NCI-H510A (cell line): ENCODE data around the gene YARS1.

Experiments used
- DNase-seq: peaks from one replicate; lab custom pipeline; 2025; lab: John Stamatoyannopoulos, UW

Gene YARS1

DNA sequence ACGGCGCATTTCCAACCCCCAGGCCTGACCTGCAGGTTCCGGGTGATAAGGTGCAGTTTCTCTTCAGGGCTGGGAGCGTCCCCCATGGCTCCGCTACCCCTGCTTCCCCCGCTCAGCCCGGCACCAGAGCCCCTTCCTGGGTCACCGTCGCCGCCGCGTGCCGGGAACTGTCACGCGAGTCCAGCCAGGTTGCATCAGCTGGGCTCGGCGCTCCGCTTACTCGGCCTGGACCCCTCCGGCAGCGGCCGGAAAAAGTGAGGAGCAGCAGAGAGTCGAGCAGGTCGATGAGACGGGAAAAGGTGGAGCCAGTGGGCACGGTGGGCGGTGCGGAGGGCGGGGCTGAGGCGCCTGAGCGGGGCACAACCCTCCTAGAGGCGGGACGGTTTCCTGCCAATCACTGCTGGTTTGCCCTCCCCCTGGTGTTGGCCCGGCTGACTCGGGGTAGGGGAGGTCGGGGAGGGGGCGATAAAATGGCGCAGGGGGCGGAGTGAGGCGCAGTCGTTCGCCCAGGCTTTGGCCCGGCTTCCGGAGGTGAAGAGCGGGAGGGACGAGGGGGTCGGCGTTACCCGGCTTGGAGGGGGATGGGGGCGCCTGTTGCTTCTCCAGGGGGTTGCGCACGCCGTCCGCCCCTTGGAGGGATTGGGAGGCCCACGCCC is at the start of gene YARS1, which contains the start of gene S100PBP:
YARS1 (minus strand) TSS at position 200 of the 656 bp plus-strand sequence; CDS start at position 86, 114 bp downstream.
S100PBP (plus strand) TSS at position 495 of the 656 bp plus-strand sequence. CDS start 8,447 bp downstream, outside the sequence.
- DNase-seq = peak; percentile 85

DNA sequence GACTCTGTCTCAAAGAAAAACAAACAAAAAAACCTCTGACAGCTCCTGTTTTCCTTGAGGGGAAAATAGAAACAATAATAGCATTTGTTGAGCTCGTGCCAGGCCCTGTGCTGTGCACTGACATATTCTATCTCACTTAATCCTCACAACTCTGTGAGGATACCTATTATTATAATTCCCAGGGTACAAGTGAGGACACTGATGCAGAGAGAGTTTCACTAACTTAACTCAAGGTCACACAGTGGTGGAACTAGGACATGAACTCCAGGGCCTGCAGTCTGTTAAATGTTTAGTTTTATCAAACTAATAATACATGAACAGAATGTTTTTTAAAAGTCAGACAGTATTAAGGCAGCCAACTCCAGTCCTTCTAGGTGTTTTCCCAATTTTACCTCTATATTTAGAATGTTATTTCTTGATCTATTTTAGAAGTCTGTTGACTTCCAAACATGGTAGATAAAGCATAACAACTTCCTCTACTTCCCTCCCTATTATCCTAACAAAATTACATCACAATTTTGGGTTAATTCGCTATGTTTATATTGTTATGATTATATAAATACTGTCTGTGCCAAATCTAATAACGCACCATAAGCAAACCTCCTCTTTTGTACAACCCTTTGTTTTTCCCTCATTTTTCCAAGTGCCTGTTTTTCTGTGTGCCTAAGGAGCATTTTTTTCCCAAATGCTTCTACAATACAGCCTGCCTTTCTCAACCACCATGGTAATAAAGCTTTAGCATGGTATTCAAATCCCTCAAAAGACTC is 48.7 kb upstream of the YARS1 start:
- no peak for DNase-seq

DNA sequence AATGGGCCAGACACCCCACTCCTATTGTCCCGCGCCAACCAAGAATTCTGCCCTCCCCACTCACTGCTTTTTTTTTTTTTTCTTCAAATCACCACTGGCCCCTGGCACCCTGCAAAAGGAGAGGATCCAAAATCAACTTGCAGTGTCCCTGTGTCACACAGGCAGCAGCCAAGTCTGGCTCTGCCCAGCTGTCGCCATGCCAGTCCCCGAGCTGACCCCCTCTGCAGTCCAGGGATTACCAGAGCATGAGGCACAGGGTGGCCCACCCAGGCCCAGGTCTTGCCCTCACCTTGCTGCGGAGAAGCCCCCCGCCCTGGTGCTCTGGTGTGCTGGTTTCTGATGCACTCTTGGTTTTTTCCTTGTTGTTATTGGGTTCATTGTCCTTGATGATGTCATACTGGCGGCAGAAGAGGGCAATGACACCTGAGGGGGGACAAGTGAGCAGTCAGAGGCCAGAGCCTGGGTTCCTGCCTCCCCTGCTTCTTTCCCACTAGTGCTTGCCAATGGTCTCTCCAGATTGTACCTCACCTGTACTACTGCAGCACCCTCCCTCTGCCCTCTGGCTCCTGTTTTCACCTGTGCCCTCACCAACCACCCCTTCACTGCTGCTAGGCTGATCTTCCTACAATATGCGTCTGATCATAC is 47.3 kb upstream of the YARS1 start:
- no peak for DNase-seq

DNA sequence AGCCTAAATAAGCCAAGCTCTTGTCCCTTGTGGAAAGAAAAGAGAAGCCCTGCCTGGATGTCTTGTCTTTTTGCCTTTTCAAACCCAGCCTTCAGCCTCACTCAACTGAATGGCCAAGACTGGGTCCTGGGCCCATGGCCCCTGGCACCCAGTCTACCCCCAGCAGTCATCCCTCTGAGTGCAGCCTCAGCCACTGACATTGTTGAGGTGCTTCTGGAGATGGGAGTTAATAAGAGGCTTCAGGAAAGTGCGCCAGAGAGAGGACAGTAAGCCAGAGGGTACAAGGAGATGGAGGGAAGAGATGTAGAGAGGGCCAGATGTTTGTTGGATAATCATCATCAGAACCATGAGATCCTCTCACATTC is 46.7 kb upstream of the YARS1 start:
- DNase-seq = no peak

DNA sequence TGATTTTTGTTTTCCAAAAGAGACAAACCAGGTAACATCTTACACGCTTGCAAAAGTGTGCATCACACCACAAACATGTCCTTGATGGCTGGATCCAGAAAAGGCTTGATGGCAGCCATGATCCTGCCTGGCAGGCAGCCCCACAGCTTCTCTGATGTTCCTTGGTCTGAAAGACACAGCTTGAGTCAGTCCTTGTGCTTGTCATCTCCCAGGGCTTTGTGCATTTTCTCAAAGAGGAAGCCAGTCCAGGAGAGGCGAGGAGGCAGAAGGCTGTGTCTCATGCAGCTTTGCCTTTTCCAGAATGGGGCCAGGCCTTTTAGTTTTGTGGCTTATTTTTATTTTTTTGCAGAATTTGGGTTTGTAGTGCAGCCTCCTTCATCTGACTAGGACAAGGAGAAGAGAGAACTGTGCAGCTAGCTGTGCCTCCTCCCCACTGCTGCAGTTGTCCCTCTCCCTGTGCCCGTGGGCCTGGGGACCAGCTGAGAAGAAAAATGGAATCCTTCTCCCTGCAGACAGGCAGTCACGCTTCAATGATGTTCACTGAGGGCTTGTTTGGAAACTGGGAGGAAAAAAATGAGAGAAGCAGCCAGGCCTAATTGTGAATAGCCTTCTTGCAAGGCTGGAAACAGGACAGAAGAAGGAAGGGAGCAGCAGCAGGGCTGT is 46.2 kb upstream of the YARS1 start:
- DNase-seq = no peak

DNA sequence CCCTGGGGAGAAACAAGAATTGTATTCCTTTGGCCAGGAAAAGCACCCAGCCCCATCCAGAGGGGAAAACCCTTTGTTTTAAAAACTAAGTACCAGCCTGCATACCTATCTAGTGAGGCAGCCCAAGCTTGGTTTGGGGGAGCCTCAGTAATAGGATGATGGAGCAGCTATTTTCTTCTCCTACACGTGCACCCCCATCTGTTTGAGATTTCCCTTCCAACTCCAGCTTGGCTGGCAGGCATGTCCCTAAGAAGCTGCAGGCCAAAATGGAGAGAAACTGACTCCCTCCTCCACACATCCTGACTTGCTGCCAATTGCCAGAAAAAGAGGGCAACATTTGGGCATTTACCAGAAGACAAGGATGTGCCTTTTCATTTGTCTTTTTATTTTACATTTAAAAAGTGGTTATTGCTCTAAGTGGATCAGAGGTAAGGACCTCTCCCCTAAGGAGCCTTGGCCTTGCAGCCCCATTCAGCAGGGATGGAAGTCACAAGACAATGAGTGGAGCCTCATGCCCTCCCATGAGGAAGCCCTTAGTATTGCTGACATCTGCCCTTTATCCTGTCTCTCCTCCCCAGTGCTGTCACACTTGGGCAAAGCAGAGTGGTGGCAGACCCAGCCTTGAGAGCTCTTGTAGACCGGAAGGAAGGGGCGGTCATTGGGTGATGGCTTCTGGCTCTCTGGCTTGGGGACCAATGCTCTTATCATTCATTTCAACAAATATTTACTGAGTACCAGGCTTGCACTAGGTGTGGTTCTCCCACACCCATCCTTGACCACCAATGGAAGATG is 44.9 kb upstream of the YARS1 start:
- no peak for DNase-seq

DNA sequence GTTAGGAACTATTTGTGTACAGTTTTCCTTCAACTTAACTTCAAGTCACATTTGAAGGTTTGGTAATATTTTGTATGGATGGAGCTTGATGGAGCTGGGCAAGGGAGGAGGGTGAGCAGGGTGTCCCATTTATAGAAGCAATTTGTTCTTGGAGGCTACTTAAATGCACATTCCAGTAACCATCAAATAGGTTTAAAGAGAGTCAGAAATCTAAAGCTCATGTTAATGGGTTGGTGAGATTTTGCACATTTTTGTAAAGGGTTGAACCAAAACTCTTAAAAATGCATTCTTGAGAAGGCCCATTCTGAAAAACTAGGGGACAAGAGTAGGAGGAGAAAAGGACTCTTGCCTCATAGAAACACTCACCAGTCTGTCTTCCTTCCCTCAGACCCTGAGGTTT is 43.4 kb upstream of the YARS1 start:
- no peak for DNase-seq

DNA sequence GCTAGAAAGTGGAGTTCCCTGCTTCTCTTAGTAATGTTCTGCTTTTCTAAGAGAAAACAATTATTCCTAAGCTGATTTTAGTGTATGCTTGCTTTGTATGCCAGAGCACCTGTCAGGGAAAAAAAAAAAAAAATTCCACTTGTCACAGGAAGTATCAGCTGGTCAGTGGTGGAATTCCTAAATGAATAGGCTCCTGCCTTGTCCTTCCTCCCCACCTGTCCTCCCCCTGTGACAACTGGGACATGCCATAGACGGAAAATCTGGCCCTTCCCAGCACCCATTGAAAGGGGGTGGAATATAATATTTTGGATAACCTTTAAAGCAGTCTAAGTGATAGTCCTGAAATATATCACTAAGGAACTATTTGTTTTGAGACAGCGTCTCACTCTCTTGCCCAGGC is 42.8 kb upstream of the YARS1 start:
- DNase-seq = no peak

DNA sequence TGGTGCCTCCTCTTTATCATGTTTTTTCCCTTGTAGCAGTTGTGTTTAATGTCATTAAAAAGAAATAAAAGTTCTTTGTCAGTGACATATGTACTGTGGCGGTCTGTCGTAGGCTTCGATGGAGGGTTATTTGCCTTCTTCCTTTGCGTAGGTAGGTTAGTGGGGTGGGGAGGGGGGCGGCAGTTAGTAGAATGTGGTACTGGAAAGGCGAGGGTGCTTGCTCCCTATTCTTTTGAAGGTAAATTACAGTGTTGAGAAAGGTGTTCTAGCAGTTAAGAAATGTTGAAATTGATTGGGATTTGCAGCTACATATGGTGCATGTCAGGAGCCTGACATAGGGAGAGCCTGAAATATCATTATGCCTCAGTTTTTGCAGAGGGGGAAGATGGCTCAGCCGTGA is 41.6 kb upstream of the YARS1 start:
- no peak for DNase-seq

DNA sequence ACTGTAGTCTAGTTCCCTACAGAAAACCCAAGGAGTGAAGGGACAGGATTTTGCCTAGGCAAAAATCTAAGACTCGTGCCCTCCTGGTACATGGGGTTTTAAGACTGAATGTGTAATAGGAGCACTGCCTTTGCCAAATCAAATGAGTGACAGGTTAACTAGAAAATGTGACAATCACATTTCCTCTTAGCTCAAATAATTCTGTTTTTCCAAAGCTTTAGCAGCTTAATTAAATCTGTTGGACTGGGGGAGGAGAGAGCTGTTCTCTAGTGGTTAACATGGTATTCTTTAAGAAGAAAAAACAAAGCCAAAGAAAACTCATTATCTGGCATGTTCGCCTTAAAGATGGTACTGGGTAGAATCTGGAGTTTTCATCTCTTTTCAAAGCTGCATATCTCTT is 41.0 kb upstream of the YARS1 start:
- no peak for DNase-seq

DNA sequence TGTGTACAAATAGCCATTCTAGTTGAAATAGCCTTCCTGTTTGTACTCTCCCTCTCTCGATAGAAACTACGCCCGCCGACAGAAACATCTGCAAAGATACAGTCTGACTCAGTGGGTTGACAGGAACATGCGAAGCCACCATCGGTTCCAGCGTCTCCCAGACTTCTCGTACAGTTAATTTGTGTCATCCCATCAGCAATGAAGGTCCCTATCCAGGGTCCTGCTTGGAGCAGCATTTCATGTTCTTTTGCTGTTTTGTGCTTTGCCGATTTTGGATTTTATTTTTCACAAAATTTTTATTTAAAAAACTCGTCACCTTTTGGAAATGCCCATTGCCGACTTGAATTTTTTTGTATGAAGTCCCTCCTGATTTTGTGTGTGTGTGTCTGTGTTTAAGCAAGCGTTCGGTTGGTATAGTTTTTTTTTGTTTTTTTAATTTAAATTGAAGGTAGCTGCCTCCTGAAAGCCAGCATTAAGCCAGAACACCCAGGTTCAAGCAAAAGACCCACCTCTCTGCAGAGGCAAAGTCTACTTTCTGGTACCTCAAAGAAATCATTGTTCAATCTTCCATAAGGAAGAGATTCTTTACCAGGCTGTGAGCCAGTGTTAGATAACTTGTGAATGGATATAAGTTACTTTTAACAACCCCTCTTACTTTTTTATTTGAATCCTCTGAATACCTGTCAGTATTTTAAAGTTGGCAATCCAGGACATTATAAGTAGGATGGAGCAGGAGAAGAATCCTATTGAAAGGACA is 38.9 kb upstream of the YARS1 start:
- DNase-seq = no peak

DNA sequence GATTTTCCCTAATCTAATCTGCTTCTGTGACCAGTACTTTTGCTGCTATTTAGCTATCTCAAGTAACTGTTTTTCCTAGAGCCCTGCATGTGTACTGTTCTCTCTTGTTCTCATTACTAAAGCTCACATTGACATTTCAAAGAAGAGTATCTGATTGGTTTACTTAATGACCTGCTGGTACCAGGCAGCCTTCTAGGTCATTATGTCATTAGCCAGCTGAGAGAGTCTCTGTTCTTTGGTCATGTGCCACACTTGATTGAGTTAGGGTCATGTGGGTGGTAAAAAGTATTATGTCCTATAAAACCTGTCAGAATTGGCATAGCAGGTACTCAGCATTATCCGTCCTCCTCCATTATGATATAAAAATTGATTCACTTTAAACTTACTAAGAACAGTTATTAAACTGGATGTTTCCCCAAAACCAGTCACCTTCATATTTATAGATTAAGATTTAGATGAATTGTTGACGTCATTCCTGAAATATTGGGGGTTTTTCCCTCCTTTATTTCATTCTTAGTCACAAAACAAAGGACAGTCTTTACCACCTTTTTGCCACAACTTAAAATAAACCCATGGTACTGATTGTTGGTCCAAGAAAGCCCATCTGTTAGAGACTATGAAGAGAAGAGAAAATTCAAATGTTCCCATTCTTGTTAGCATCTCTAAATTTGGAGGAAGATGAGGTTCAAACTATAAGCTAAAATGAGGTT is 31.4 kb upstream of the YARS1 start:
- DNase-seq = no peak

DNA sequence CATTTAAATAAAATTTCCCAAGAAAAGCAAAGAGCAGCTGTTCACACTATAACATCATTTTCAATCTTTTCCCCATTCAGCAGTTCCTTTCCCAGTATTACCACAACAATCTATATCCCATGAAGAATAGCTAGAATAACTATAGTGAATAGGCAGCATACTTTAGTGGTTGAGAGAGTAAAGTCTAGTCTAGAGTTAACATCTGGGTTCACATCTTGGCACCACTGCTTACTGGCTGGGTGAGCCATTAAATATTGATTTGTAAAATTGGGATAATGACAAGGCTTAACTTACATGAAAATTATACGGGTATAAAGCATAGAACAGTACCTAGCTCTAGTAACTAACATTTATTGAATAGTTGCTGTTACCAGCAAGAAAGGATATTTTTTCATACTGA is 14.7 kb upstream of the YARS1 start:
- DNase-seq = no peak

DNA sequence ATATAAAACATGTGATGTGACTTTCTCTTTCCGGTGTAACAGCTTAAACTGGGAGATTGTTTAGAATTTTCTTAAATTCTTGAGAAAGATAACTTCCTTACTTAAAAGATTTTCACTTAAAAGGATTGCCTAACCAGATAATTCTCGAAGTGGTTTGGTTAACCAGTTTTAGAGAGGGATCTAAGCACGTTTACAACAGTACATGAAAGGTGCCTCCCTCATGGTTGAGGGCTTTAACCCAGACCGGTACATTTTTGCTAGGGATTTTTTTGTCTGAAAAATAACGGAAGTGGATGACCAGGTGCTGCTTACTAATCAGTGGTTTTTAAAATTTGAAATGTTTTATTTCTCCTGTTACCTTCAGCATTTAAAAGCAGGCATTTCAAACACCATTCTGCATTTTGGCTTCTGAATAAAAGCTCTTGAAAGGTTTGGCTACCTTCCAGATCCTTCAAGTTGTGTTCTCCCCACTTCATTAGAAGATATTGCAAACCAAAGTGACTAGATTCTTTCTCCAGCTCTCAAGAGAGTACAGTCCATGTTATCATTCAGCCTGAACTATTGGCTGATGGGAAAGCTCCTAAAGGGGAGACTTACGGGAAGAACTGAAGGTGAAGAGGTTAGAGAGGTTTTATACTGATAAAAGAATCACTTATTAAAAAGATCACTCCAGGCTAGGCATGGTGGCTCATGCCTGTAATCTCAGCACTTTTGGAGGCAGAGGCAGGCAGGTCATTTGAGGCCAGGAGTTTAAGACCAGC is 13.1 kb upstream of the YARS1 start:
- no peak for DNase-seq

DNA sequence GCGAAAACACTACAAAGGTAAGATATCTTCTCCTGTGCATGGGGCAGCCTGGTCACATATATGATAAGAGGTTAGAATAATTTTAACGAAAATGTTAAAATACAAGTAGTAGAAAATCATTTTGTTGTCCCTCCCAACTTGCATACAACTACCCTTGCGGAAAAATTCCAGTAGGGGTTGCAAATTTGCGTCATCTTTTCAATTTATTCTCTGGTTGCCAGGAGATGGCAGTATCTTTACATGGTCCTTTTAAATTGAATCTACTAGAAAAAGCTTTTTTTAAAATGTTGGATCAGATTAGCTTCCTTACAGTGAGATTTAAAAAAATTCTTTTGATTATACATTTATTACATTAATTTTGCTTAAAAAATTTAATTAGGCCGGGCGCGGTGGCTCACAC is 11.2 kb upstream of the YARS1 start:
- no peak for DNase-seq

DNA sequence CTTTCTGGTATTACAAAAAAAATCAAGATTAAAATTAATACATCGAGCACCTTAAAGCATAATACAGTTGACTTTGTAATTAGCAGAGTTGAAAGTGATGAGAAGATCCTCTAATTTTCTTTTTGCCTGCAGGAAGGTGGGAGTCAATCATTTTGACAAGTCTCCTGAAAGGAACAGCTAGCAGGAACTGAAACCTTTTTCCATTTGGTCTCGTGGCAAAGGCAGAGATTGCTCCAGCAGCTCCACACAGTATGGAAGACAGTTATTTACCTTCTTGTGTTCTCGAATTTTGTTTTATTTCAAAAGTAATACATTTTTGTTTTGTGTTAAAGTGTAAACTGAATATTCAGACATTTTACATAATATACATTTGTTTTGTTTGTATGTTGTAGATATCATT is 8.0 kb upstream of the YARS1 start:
- no peak for DNase-seq

DNA sequence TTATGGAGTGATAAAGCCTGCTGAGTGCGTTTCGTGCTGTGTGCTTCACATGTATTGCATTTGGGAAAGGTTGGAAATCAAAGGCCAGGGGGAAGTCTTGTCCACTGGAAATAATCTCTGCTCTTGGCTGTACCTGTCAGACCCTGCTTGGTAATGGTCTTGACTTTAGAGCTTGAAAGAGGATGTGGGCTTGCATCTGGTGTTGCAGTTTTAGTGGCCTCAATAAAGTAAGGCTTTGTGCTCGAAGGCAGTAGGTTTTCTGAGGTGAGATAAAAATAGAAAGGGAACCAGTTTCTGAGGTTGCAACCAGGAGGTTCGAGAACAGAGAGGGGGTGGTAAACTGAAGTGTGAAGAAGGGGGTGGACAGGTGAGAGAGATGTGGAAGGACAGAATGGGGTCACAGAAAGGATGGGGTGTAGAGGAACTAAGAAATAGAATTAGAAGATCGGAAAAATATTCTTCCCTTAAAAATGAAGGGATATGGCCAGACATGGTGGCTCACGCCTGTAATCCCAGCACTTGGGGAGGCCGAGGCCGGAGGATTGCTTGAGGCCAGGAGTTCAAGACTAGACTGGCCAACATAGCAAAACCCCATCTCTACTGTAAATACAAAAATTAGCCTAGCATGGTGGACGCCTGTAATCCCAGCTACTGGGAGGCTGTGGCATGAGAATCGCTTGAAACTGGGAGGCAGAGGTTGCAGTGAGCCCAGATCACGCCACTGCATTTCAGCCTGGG is 1.8 kb upstream of the YARS1 start:
- DNase-seq = no peak

DNA sequence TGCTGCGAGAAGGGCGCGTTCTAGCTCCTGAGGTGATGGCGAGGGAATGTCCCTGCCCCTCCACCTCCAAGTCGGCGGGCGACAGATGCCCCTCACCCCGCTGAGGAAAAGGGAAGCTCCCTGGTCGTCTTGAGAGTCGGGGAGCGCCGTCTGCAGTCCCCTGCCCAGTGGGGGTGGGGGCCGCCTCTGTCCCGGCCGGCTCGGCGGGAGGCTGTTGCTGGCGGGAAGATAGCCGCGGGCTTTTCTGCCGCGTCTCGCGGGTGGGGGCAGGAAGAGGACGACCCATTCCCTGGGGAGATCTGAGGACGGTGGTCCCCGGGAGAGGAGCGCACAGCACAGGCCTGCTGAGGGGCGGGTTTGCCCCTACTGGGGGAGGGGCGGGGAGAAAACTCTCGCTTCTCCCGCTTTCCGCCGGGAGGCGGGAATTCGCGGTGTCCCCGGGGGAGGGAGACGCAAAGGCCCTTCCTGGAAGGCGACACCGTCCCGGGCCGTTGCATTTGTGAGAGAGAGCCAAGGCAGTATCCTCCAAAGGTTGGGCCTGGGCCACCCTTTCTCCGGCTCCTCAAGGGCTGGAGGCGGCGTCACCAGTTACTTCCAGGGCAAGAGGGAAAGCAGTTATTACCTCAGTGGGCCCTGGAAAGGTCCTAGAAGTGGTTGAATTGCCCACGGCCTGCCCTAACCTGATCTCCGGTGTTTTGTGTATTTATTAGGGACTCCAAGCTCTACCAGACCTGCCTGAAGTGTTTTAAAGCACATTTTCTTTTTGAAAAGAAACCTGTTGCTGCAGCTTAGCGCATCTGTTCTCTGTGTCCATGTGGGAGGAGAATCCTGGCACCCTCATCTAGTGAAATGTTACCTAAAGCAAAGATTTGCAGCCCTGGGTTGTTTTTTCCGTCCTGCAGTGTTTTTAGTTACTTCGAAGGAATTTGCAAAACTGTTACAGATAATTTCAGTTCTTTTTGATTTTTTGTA is 943 bp upstream of the YARS1 start:
- DNase-seq = peak; percentile 16
